Liver (tissue), 9 donors: Measurements from ENCODE around the gene ITPRID2. TPM values are rescaled to one million over a fixed set of nuclear protein-coding genes. Genes with fewer than 3 reads are reported as not detected.

Experiments
- DNase-seq: peaks from one replicate; pipeline ENCODE4 v3.0.0-alpha.2; 2017; ENCODE audit warnings: low spot score
- H3K27ac ChIP-seq, 2 donors: one replicate each; pipeline ENCODE4 v1.7.0; 2013; ENCODE audit warnings: inconsistent platforms in 2 of 2, low read length in 2 of 2, control low read depth in 1 of 2, low read depth in 1 of 2, mild to moderate bottlenecking in 1 of 2
- H3K27me3 ChIP-seq, 4 donors: one replicate each; pipeline versions ENCODE4 v1.6.1 to v1.7.0; 2013; ENCODE audit warnings: low read length in 3 of 4, inconsistent platforms in 1 of 4, mild to moderate bottlenecking in 1 of 4, moderate library complexity in 1 of 4; ENCODE audit not compliant: control insufficient read depth in 4 of 4, insufficient read depth in 4 of 4
- H3K36me3 ChIP-seq, 4 donors: one replicate each; pipeline versions ENCODE4 v1.6.1 to v1.7.0; 2013; ENCODE audit warnings: low read length in 3 of 4, mild to moderate bottlenecking in 3 of 4, low read depth in 1 of 4, moderate library complexity in 1 of 4; ENCODE audit not compliant: control insufficient read depth in 4 of 4, insufficient read depth in 3 of 4
- H3K4me1 ChIP-seq, 4 donors: one replicate each; pipeline versions ENCODE4 v1.6.1 to v1.7.0; 2013; ENCODE audit warnings: low read length in 3 of 4, mild to moderate bottlenecking in 3 of 4, moderate library complexity in 1 of 4; ENCODE audit not compliant: control insufficient read depth in 4 of 4, insufficient read depth in 4 of 4
- H3K4me3 ChIP-seq, 3 donors: one replicate each; pipeline versions ENCODE4 v1.6.1 to v1.7.0; 2013; ENCODE audit warnings: low read length in 3 of 3, control low read depth in 1 of 3, low read depth in 1 of 3, mild to moderate bottlenecking in 1 of 3
- H3K9ac ChIP-seq, 2 donors: one replicate each; pipeline ENCODE4 v1.7.0; 2013; ENCODE audit warnings: low read length in 2 of 2, mild to moderate bottlenecking in 2 of 2, moderate library complexity in 2 of 2, control low read depth in 1 of 2, low read depth in 1 of 2
- H3K9me3 ChIP-seq, 4 donors: one replicate each; pipeline versions ENCODE4 v1.6.1 to v1.7.0; 2013; ENCODE audit warnings: low read length in 3 of 4; ENCODE audit not compliant: control insufficient read depth in 4 of 4
- EGR1 ChIP-seq, 2 donors: IDR thresholded peaks; 2 replicates each; pipeline ENCODE4 v1.6.1; 2016 to 2018; ENCODE audit warnings: antibody characterized with exemption in 2 of 2, low read depth in 2 of 2
- FOXA1 ChIP-seq: IDR thresholded peaks from 2 replicates; pipeline ENCODE4 v1.6.1; 2016; ENCODE audit warnings: antibody characterized with exemption
- FOXA2 ChIP-seq: IDR thresholded peaks from 2 replicates; pipeline ENCODE4 v1.6.1; 2016; ENCODE audit warnings: antibody characterized with exemption
- GABPA ChIP-seq, 2 donors: IDR thresholded peaks in 1 of 2; conservative IDR thresholded peaks in 1 of 2; 2 replicates each; pipeline ENCODE4 v1.6.1; 2016; ENCODE audit warnings: antibody characterized with exemption in 2 of 2, mild to moderate bottlenecking in 1 of 2, moderate library complexity in 1 of 2
- HNF4A ChIP-seq, 2 donors: conservative IDR thresholded peaks; 2 replicates each; pipeline ENCODE4 v1.6.1; 2016; ENCODE audit warnings: antibody characterized with exemption in 2 of 2, mild to moderate bottlenecking in 2 of 2
- HNF4G ChIP-seq: IDR thresholded peaks from 2 replicates; pipeline ENCODE4 v1.6.1; 2016; ENCODE audit warnings: antibody characterized with exemption
- JUND ChIP-seq, 2 donors: IDR thresholded peaks; 2 replicates each; pipeline ENCODE4 v1.6.1; 2016; ENCODE audit warnings: antibody characterized with exemption in 2 of 2
- NR2F2 ChIP-seq: IDR thresholded peaks from 2 replicates; pipeline ENCODE4 v1.6.1; 2016; ENCODE audit warnings: antibody characterized with exemption
- RAD21 ChIP-seq, 2 donors: IDR thresholded peaks; 2 replicates each; pipeline ENCODE4 v1.6.1; 2016; ENCODE audit warnings: antibody characterized with exemption in 2 of 2, mild to moderate bottlenecking in 2 of 2
- RXRA ChIP-seq, 2 donors: IDR thresholded peaks; 2 replicates each; pipeline ENCODE4 v1.6.1; 2017 to 2018; ENCODE audit warnings: antibody characterized with exemption in 2 of 2, mild to moderate bottlenecking in 1 of 2
- SP1 ChIP-seq: IDR thresholded peaks from 2 replicates; pipeline ENCODE4 v1.6.1; 2018; ENCODE audit warnings: antibody characterized with exemption, mild to moderate bottlenecking
- TAF1 ChIP-seq: conservative IDR thresholded peaks from 2 replicates; pipeline ENCODE4 v1.6.1; 2016; ENCODE audit warnings: antibody characterized with exemption, mild to moderate bottlenecking
- YY1 ChIP-seq: IDR thresholded peaks from 2 replicates; pipeline ENCODE4 v1.6.1; 2016; ENCODE audit warnings: antibody characterized with exemption, mild to moderate bottlenecking
- WGBS: extraction: QIAGEN DNeasy Blood & Tissue Kit; methylation state at CpG from one replicate; pipeline ENCODE4 v1.1.7; 2013; 5-methylcytosine and 5-hydroxymethylcytosine counted together
- polyA plus RNA-seq, 2 donors: library from polyadenylated mRNA; stranded (reverse) in 1 of 2; unstranded in 1 of 2; fragments of 200-250 nt in 1 of 2; fragments of >200 nt in 1 of 2; fragmentation: Nextera tagmentation in 1 of 2; extraction: Ambion mirVana in 1 of 2; gene quantifications; one replicate each; pipeline versions ENCODE4 v1.2.1 to v1.2.3, GENCODE V29; 2013 to 2015
- total RNA-seq, 2 donors: library from RNA; depleted of rRNA; stranded (reverse); fragments of >200 nt; gene quantifications; one replicate each; pipeline ENCODE4 v1.2.3, GENCODE V29; 2014
- TF ChIP-seq, protein P1 (sequence below): fragments of 150-350 bp; IDR thresholded peaks from 2 replicates; pipeline ENCODE4 v1.5.1; 2017; ENCODE audit warnings: improper control_type of control experiment, low read depth, low read length; ENCODE audit not compliant: missing input control
- TF ChIP-seq, protein P2 (sequence below): IDR thresholded peaks from 2 replicates; pipeline ENCODE4 v1.6.1; 2016; ENCODE audit warnings: antibody characterized with exemption
- TF ChIP-seq, protein P3 (sequence below): IDR thresholded peaks from 2 replicates; pipeline ENCODE4 v1.6.1; 2016; ENCODE audit warnings: antibody characterized with exemption, mild to moderate bottlenecking
- TF ChIP-seq, protein P4 (sequence below): IDR thresholded peaks from 2 replicates; pipeline ENCODE4 v1.6.1; 2016; ENCODE audit warnings: antibody characterized with exemption
- donor health status: healthy.
- donor health status: healthy.
- donor health status: healthy.
- donor health status: healthy.
- donor health status: healthy.

The ITPRID2 gene
- total RNA-seq = 100 to 1,000 TPM in 1 of 2 donors, 10 to 100 TPM in 1; 65.3 to 145 TPM
- polyA plus RNA-seq = 10 to 100 TPM; 31.2 to 44.9 TPM

DNA sequence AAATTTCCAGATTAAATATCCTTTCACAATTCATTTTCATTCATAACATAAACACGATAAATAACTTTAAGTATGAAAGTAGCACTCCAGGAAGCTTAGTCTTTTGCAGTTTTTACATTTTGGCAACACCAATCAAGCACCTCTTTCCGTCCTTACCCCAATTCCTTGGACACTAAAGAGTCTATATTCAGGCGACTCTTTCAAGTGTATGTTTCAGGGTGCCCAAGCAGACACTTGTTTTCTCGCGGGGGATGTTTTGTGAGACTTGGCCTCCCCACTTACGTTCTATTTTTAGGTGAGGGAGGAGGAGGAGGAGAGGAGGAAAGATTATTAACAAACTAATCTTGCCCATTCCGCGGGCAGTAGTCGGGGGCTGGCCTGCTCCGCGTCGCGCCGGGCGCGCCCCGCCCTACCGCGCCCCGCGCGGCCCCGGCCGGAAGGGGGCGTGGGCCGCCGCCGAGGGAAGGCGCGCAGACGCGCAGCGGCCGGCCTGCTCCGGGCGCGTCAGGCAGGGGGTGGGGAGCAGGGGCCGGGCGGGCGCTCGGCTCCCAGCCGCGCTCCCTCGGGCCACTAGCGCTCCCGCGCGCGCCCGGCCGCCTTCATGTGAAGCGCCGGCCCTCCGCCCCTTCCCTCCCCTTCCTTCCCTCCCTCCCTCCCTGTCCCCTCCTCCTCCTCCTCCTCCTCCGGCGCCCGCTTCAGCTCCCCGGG is at the start of gene ITPRID2:
ITPRID2 (plus strand) TSS at position 473 of the 708 bp plus-strand sequence. CDS start 337 bp downstream, outside the sequence.
- Histone ChIP-seq H3K27me3 (no peaks in the 10 kb centered on the region), H3K9ac (peak within 1 kb of the TSS; percentile 91 to 100), H3K27ac (peak within 1 kb of the TSS; percentile 98), H3K4me1 (peaks cover 6 to 35% (median 24%) of the 10 kb centered on the region in 4 donors), H3K36me3 (peaks cover 0 to 1% (median 0%) of the 10 kb centered on the region in 4 donors), H3K9me3 (no peaks in the 10 kb centered on the region), H3K4me3 (peak within 1 kb of the TSS; percentile 81 to 97 (median 97))
- TF ChIP-seq SP1 (peak; percentile 16), FOXA2 (no peak)
- TF ChIP-seq, protein P1, sequence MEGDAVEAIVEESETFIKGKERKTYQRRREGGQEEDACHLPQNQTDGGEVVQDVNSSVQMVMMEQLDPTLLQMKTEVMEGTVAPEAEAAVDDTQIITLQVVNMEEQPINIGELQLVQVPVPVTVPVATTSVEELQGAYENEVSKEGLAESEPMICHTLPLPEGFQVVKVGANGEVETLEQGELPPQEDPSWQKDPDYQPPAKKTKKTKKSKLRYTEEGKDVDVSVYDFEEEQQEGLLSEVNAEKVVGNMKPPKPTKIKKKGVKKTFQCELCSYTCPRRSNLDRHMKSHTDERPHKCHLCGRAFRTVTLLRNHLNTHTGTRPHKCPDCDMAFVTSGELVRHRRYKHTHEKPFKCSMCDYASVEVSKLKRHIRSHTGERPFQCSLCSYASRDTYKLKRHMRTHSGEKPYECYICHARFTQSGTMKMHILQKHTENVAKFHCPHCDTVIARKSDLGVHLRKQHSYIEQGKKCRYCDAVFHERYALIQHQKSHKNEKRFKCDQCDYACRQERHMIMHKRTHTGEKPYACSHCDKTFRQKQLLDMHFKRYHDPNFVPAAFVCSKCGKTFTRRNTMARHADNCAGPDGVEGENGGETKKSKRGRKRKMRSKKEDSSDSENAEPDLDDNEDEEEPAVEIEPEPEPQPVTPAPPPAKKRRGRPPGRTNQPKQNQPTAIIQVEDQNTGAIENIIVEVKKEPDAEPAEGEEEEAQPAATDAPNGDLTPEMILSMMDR = peak; percentile 51
- DNase-seq = peak; percentile 79
- 1% methylated on average over 58 of the region's 58 CpGs for WGBS

DNA sequence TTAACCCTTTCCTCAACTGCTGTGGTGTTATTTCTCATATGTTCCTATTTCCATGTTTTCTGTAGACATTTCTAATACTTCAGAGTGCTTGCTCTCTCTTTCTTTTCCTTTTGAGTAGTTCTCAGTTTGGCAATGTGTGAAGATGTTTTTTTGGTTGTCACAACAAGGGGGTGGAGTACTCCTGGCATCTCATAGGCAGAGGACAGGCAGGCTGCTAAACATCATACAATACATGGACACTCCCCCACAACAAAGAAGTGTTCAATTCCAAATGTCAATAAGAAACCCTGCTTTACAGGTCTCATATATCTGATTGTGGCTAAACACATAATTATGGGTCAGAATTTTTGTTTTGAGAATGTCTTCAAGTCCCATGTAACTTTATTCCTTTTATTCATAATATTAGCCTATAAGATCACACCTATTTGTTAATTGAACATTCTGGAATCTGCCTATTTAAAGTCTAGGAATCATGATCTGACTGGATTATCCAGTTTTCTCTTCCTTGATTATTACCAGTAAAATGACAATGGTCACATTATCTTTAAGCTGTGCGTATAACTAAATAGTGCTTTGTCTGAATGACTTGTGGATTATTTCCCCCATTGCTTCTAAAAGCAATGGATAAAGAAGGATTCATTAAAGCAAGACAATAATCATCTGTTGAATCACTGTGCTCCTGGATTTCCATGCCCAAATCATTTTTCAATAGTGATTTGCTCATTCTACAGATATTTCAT is 46.8 kb upstream of the ITPRID2 start:
- Histone ChIP-seq H3K36me3 (no peaks in the 10 kb centered on the region), H3K4me3 (no peak overlapping the region), H3K27me3 (no peaks in the 10 kb centered on the region), H3K9ac (no peak overlapping the region), H3K4me1 (peaks cover 0 to 1% (median 0%) of the 10 kb centered on the region in 4 donors), H3K9me3 (no peaks in the 10 kb centered on the region), H3K27ac (no peak overlapping the region)
- TF ChIP-seq HNF4A (conservative IDR thresholded peaks at IDR 0.05) = no peak
- no peak for TF ChIP-seq RAD21 (IDR thresholded peaks at IDR 0.05)
- no peak for TF ChIP-seq JUND (IDR thresholded peaks at IDR 0.05)
- TF ChIP-seq SP1 = no peak
- no peak for TF ChIP-seq FOXA1
- TF ChIP-seq, protein P2, sequence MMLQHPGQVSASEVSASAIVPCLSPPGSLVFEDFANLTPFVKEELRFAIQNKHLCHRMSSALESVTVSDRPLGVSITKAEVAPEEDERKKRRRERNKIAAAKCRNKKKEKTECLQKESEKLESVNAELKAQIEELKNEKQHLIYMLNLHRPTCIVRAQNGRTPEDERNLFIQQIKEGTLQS = no peak
- no peak for TF ChIP-seq NR2F2
- TF ChIP-seq TAF1 = no peak
- TF ChIP-seq, protein P1 = no peak
- no peak for TF ChIP-seq FOXA2
- TF ChIP-seq YY1 = no peak
- no peak for TF ChIP-seq GABPA (IDR thresholded peaks at IDR 0.05 in 1 of 2, conservative IDR thresholded peaks at IDR 0.05 in 1 of 2)
- TF ChIP-seq HNF4G = no peak
- TF ChIP-seq EGR1 (IDR thresholded peaks at IDR 0.05; ENCODE audit: low read depth in 2 of 2) = no peak
- no peak for TF ChIP-seq RXRA (IDR thresholded peaks at IDR 0.05)
- TF ChIP-seq, protein P3, sequence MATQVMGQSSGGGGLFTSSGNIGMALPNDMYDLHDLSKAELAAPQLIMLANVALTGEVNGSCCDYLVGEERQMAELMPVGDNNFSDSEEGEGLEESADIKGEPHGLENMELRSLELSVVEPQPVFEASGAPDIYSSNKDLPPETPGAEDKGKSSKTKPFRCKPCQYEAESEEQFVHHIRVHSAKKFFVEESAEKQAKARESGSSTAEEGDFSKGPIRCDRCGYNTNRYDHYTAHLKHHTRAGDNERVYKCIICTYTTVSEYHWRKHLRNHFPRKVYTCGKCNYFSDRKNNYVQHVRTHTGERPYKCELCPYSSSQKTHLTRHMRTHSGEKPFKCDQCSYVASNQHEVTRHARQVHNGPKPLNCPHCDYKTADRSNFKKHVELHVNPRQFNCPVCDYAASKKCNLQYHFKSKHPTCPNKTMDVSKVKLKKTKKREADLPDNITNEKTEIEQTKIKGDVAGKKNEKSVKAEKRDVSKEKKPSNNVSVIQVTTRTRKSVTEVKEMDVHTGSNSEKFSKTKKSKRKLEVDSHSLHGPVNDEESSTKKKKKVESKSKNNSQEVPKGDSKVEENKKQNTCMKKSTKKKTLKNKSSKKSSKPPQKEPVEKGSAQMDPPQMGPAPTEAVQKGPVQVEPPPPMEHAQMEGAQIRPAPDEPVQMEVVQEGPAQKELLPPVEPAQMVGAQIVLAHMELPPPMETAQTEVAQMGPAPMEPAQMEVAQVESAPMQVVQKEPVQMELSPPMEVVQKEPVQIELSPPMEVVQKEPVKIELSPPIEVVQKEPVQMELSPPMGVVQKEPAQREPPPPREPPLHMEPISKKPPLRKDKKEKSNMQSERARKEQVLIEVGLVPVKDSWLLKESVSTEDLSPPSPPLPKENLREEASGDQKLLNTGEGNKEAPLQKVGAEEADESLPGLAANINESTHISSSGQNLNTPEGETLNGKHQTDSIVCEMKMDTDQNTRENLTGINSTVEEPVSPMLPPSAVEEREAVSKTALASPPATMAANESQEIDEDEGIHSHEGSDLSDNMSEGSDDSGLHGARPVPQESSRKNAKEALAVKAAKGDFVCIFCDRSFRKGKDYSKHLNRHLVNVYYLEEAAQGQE = no peak
- TF ChIP-seq, protein P4, sequence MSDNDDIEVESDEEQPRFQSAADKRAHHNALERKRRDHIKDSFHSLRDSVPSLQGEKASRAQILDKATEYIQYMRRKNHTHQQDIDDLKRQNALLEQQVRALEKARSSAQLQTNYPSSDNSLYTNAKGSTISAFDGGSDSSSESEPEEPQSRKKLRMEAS = no peak
- DNase-seq = no peak
- 93% methylated on average over 1 of the region's 1 CpG for WGBS
